ENCODE data around the gene MGAT5.

MGAT5 gene

DNA sequence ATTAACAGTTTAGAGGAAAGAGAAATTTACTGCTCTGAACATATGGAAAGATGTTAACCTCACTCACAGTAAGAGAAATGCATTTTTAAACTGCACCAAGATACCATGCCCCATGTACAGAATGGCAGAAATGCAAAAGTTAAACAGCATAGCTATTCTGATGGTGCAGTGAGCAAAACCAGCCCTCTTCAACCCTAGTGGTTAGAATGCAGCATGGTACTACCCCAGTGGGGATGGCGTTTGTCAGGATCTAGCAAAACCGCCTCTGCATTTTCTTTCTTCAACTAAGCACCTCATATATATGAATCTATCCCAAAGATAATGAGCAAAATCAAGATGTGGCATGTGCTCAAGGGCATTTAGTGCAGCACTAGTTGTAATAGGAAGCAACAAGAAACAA is 98.0 kb downstream of the MGAT5 start:
- no peak for DNase-seq (ENCODE audit: low spot score)
- TF ChIP-seq, protein P1, sequence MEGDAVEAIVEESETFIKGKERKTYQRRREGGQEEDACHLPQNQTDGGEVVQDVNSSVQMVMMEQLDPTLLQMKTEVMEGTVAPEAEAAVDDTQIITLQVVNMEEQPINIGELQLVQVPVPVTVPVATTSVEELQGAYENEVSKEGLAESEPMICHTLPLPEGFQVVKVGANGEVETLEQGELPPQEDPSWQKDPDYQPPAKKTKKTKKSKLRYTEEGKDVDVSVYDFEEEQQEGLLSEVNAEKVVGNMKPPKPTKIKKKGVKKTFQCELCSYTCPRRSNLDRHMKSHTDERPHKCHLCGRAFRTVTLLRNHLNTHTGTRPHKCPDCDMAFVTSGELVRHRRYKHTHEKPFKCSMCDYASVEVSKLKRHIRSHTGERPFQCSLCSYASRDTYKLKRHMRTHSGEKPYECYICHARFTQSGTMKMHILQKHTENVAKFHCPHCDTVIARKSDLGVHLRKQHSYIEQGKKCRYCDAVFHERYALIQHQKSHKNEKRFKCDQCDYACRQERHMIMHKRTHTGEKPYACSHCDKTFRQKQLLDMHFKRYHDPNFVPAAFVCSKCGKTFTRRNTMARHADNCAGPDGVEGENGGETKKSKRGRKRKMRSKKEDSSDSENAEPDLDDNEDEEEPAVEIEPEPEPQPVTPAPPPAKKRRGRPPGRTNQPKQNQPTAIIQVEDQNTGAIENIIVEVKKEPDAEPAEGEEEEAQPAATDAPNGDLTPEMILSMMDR (IDR thresholded peaks at IDR 0.05; ENCODE audit: extremely low read depth, missing control alignments), result no peak

DNA sequence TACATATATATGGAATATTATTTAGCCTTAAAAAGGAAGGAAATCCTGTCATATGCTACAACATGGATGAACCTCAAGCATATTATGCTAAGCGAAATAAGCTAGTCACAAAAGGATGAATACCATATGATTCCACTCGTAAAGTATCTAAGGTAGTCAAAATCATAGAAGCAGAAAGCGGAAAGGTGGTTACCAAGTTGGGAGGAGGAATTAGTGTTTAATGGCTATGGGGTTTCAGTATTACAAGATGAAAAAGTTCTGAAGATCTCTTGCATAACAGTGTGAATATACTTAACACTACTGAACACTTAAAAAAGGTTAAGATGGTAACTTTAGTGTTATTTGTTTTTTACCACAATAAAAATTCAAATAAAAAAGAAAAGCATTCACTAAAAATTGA is 99.0 kb downstream of the MGAT5 start:
- no peak for DNase-seq (ENCODE audit: low spot score)
- TF ChIP-seq, protein P1 (IDR thresholded peaks at IDR 0.05; ENCODE audit: extremely low read depth, missing control alignments), result no peak

DNA sequence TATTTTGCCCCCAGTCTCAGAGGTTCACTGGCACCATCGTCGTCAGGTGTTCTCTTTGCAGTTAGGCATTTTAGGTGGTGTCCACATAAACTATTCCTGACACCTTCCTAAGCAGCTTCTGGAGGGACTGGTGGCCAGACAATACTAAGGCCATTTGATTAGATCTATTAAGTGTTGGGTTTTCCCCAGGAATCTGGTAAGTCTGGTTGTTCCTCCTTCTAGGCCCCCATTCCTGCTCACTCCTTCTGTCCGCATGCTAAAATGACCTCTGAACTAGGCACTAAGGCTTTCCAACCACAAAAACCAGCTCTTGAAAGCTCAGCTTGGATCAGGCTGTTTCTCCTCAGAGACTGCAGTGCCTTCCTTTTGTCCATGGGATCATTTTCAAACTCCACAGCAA is 100.7 kb downstream of the MGAT5 start:
- DNase-seq (ENCODE audit: low spot score), result no peak
- TF ChIP-seq, protein P1 (IDR thresholded peaks at IDR 0.05; ENCODE audit: extremely low read depth, missing control alignments), result no peak

DNA sequence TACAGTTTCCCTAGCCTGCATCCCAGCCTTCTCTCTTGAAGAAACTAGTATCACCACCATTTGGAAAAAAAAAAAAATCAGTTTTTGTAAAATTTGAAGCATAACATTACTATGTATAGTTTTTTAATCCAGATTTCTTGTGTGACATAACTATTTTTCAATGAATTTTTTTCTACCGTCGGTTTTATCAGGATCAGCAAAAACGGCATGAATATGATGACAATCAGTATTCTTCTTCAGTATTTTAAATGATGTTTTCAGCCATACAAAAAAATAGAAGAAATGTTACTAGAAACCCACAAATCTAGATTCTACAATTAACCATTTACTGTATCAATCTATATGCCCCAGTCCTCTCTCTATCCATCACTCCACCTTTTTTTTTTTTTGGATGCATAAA is 103.9 kb downstream of the MGAT5 start:
- TF ChIP-seq, protein P1 (IDR thresholded peaks at IDR 0.05; ENCODE audit: extremely low read depth, missing control alignments), result no peak
- DNase-seq (ENCODE audit: low spot score), result no peak

DNA sequence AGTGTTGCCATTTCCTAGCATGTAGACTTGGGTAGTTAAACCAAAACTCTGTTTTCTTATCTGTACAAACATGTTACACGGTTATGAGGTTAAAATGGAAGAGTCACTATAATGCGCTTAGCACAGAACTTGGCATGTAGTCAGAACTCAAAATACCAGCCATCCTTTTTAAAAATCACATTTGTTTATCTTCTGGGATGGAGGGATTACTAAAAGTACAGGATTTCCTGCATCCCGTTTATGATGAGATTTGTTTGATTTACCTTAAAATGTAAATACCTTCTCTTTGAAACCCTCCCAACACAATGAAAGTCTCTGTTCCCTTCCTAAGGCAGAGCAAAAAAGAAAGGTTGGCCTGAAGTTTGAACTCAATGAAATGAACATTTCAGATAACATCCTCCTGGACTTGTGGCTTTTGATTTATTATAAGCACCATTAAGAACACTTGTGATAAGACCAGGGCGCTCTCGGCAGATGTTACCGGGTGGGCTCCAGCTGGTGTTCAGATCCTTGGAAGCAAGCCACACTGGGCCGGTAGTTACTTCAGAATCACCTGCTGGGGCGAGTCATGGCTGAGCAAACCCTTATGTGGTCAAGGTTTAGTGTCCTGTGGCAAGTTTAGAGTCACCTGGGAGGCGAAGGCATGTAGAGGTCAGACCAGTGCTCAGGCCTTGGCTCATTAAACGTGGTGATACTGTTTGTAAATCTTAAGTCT is 105.7 kb downstream of the MGAT5 start:
- TF ChIP-seq, protein P1 (IDR thresholded peaks at IDR 0.05; ENCODE audit: extremely low read depth, missing control alignments), result no peak
- no peak for DNase-seq (ENCODE audit: low spot score)

DNA sequence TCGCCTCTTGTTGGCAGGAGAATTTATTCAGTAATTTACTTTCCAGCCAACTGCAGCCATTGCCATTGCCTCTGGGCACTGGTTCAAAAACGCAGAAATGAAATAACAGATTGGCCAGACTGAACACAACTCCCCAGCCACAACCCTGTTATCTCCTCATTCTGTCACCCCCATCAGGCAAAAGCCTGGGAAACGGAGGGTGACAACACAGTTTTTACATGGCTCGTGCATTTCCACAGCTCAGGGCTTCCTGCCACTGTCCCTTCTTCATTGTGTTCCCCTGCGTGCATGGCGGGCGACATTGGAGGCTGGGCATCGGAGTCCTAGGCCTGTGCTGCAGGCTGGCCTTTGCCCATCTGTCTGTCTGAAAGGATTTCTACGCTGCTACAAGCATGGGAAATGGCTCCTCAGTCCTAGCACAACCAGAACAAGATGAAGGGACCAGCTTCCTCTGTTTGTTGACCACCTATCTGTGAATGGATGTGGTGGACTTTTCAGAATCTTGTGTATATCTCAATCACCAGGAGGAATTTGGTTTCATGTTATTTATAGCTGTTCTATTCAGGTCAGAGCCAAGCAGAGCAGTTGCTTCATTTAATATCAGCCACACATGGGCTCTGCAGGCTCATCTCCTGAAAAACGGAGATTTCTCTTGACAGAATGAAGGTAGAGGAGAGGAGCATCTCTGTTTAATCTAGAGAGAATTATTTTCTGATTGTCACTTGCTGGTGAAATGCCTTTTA is 107.0 kb downstream of the MGAT5 start:
- TF ChIP-seq, protein P1 (IDR thresholded peaks at IDR 0.05; ENCODE audit: extremely low read depth, missing control alignments), result no peak
- DNase-seq (ENCODE audit: low spot score), result no peak

DNA sequence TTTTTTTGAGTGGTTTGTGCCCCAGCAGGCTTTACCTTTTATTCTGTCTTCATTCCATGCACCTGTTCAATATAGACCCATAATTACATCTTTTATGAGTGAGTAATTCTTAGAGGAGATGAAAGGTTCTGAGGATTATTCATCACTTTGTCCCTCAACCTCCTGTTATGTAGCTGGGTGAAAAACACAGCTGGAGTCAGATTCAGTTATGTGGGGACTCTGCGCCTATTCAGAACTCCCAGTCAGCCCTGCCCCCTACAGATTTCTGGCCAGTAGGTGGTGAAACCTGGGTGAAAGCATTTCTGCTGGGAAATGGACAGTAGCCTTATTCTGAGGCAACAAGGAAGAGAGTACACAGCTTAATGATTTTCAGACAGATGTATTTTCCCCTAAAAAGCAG is 107.8 kb downstream of the MGAT5 start:
- TF ChIP-seq, protein P1 (IDR thresholded peaks at IDR 0.05; ENCODE audit: extremely low read depth, missing control alignments), result no peak
- DNase-seq (ENCODE audit: low spot score), result no peak

Measured in GM20000 (cell line).